ENCODE data around the gene CCDC141. TPM values are rescaled to one million over a fixed set of nuclear protein-coding genes. Genes with fewer than 3 reads are reported as not detected.

CCDC141 gene
- total RNA-seq, 4 donors from 2014 or later = 1.7 to 7.7 (median 3.9) TPM

GRCh38 chr2:178805457-178805856 is 244.5 kb downstream of the CCDC141 start:
- Histone ChIP-seq H3K4me1 (no peaks in the 10 kb centered on the region), H3K4me3 (no peak overlapping the region), H3K36me3 (no peaks in the 10 kb centered on the region), H3K9me3 (no peaks in the 10 kb centered on the region), H3K27me3 (no peaks in the 10 kb centered on the region), H3K27ac (no peak overlapping the region)
- DNase-seq (ENCODE audit: low spot score in 2 of 2) = no peak
- WGBS, 2 donors = 47 to 50% methylated on average over 2 of the region's 2 CpGs
- TF ChIP-seq, protein P1, sequence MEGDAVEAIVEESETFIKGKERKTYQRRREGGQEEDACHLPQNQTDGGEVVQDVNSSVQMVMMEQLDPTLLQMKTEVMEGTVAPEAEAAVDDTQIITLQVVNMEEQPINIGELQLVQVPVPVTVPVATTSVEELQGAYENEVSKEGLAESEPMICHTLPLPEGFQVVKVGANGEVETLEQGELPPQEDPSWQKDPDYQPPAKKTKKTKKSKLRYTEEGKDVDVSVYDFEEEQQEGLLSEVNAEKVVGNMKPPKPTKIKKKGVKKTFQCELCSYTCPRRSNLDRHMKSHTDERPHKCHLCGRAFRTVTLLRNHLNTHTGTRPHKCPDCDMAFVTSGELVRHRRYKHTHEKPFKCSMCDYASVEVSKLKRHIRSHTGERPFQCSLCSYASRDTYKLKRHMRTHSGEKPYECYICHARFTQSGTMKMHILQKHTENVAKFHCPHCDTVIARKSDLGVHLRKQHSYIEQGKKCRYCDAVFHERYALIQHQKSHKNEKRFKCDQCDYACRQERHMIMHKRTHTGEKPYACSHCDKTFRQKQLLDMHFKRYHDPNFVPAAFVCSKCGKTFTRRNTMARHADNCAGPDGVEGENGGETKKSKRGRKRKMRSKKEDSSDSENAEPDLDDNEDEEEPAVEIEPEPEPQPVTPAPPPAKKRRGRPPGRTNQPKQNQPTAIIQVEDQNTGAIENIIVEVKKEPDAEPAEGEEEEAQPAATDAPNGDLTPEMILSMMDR (IDR thresholded peaks at IDR 0.05) = no peak
- TF ChIP-seq EP300 (IDR thresholded peaks at IDR 0.05) (no peak), POLR2A (IDR thresholded peaks at IDR 0.05) (no peak)

DNA sequence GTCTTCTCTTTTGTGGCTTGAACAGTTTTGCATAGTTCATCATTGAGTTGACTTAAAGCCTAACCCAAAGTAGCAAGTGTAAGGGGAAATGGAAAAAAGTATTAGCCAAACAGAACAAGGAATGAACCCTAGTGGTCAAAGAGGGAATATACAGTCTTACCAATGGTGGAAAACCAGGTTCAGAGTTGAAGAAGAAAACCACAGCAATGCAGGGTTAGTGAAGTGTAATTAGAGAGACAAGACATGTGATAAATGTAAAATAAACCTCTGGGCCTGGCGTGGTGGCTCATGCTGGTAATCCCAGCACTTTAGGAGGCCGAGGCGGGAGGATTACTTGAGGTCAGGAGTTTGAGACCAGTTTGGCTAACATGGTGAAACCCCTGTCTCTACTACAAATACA is 245.1 kb downstream of the CCDC141 start:
- WGBS, 2 donors = 86% methylated on average over 3 of the region's 3 CpGs
- no peak overlapping the region for H3K27ac ChIP-seq
- TF ChIP-seq POLR2A (IDR thresholded peaks at IDR 0.05) = no peak
- TF ChIP-seq, protein P1 (IDR thresholded peaks at IDR 0.05) = peak in 2 of 5 experiments; percentile 29 to 35

GRCh38 chr2:178800510-178800909 is 249.4 kb downstream of the CCDC141 start:
- H3K4me3 ChIP-seq = no peak overlapping the region
- no peaks in the 10 kb centered on the region for H3K9me3 ChIP-seq
- H3K4me1 ChIP-seq = no peaks in the 10 kb centered on the region
- TF ChIP-seq EP300 (IDR thresholded peaks at IDR 0.05) (no peak), POLR2A (IDR thresholded peaks at IDR 0.05) (no peak)
- TF ChIP-seq, protein P1 (IDR thresholded peaks at IDR 0.05) = no peak
- no peaks in the 10 kb centered on the region for H3K36me3 ChIP-seq
- H3K27ac ChIP-seq = no peak overlapping the region
- H3K27me3 ChIP-seq = no peaks in the 10 kb centered on the region
- 88 to 90% methylated on average over 7 of the region's 7 CpGs for WGBS, 2 donors
- no peak for DNase-seq (ENCODE audit: low spot score in 2 of 2)

More for the DNA sequence above, 245.1 kb downstream of the CCDC141 start:
- no peaks in the 10 kb centered on the region for H3K4me1 ChIP-seq
- no peak for DNase-seq (ENCODE audit: low spot score in 2 of 2)
- H3K36me3 ChIP-seq = no peaks in the 10 kb centered on the region
- H3K9me3 ChIP-seq = no peaks in the 10 kb centered on the region
- H3K4me3 ChIP-seq = no peak overlapping the region
- no peaks in the 10 kb centered on the region for H3K27me3 ChIP-seq

- H3K4me1 ChIP-seq = no peaks in the 10 kb centered on the region
- TF ChIP-seq, protein P1 (IDR thresholded peaks at IDR 0.05) = no peak
- TF ChIP-seq POLR2A (IDR thresholded peaks at IDR 0.05) (no peak), EP300 (IDR thresholded peaks at IDR 0.05) (no peak)
- H3K9me3 ChIP-seq = no peaks in the 10 kb centered on the region
- H3K27ac ChIP-seq = no peak overlapping the region
- no peaks in the 10 kb centered on the region for H3K36me3 ChIP-seq
- no peaks in the 10 kb centered on the region for H3K27me3 ChIP-seq
- WGBS, 2 donors = 93% methylated on average over 19 of the region's 19 CpGs
- no peak for DNase-seq (ENCODE audit: low spot score in 2 of 2)
- no peak overlapping the region for H3K4me3 ChIP-seq
Measured at GRCh38 chr2:178799305-178799704, 250.6 kb downstream of the CCDC141 start.

DNA sequence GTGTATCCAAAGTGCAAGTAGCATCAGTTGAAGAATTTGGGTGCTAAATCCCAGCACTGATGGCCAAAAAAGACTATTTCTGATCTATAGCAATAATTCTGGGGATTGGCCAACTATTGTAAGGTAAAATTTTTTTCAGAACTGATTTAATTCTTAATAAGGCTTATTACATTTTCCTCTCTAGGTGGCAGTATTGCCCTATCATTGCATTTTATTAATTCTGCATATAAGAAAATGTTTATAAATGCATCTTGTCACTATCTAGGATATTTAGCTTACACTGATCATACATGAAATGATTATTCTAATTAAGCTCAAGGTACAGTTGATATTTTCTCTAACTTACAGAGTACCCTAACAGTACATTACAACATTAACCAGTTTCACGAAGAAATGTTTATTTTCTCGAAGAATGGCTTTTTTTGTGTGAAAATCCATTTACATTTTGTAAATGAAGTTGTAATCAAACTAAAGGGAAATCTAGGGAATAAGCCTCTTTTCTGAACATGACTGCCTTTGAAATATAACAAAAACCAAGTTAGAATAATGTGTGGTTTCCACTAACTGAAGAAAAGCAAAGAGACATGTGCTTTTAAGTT is 253.8 kb downstream of the CCDC141 start:
- Histone ChIP-seq H3K4me1 (no peaks in the 10 kb centered on the region), H3K36me3 (no peaks in the 10 kb centered on the region), H3K27me3 (no peaks in the 10 kb centered on the region), H3K9me3 (no peaks in the 10 kb centered on the region), H3K4me3 (no peak overlapping the region), H3K27ac (no peak overlapping the region)
- DNase-seq (ENCODE audit: low spot score in 2 of 2) = no peak
- 84 to 88% methylated on average over 2 of the region's 2 CpGs for WGBS, 2 donors
- no peak for TF ChIP-seq EP300 (IDR thresholded peaks at IDR 0.05)
- TF ChIP-seq, protein P1 (IDR thresholded peaks at IDR 0.05) = peak; percentile 42 to 60 (median 54)
